H9 (cell line): ENCODE measurements around the gene SMIM36. TPM values are rescaled to one million over a fixed set of nuclear protein-coding genes. Genes with fewer than 3 reads are reported as not detected.

Source experiments
- DNase-seq: peaks from one replicate; pipeline ENCODE4 v3.0.0-alpha.2; 2017
- H2AFZ ChIP-seq: one replicate; pipeline ENCODE4 v1.6.1; 2013; ENCODE audit warnings: mild to moderate bottlenecking, low read length, control low read depth, moderate library complexity
- H2AK5ac ChIP-seq: 2 replicates; pipeline ENCODE4 v1.6.1; 2013; ENCODE audit warnings: low read length, control low read depth, mixed read lengths; ENCODE audit not compliant: insufficient read length
- H2BK120ac ChIP-seq: one replicate; pipeline ENCODE4 v1.6.1; 2013; ENCODE audit warnings: low read depth, mild to moderate bottlenecking, low read length, control low read depth, inconsistent platforms; ENCODE audit not compliant: poor library complexity, severe bottlenecking
- H2BK12ac ChIP-seq: 2 replicates; pipeline ENCODE4 v1.6.1; 2013; ENCODE audit warnings: low read length, control low read depth, mixed read lengths, low read depth; ENCODE audit not compliant: insufficient read length
- H2BK15ac ChIP-seq: 2 replicates; pipeline ENCODE4 v1.6.1; 2013; ENCODE audit warnings: low read depth, low read length, control low read depth
- H2BK20ac ChIP-seq: one replicate; pipeline ENCODE4 v1.6.1; 2013; ENCODE audit warnings: low read depth, mild to moderate bottlenecking, low read length, control low read depth, inconsistent platforms; ENCODE audit not compliant: poor library complexity, severe bottlenecking
- H2BK5ac ChIP-seq: 2 replicates; pipeline ENCODE4 v1.6.1; 2013; ENCODE audit warnings: low read length, control low read depth, mixed read lengths; ENCODE audit not compliant: insufficient read length
- H3K14ac ChIP-seq: 2 replicates; pipeline ENCODE4 v1.6.1; 2013; ENCODE audit warnings: low read length, control low read depth; ENCODE audit not compliant: insufficient read depth
- H3K18ac ChIP-seq: 2 replicates; pipeline ENCODE4 v1.6.1; 2013; ENCODE audit warnings: low read depth, mild to moderate bottlenecking, mixed read lengths, low read length, control low read depth; ENCODE audit not compliant: insufficient read length
- H3K23ac ChIP-seq: 2 replicates; pipeline ENCODE4 v1.6.1; 2013; ENCODE audit warnings: low read length, control low read depth, mixed read lengths, low read depth; ENCODE audit not compliant: insufficient read length
- H3K23me2 ChIP-seq: 2 replicates; pipeline ENCODE4 v1.6.1; 2013; ENCODE audit warnings: low read depth, mild to moderate bottlenecking, mixed read lengths, low read length, control low read depth; ENCODE audit not compliant: insufficient read length, poor library complexity, severe bottlenecking
- H3K27ac ChIP-seq: 2 replicates; pipeline ENCODE4 v1.5.1; 2013; ENCODE audit warnings: low read length, control low read depth, mixed read lengths, low read depth; ENCODE audit not compliant: insufficient read length
- H3K27me3 ChIP-seq: 2 replicates; pipeline ENCODE4 v1.6.1; 2013; ENCODE audit warnings: low read length, control low read depth, inconsistent platforms; ENCODE audit not compliant: insufficient read depth
- H3K4ac ChIP-seq: 2 replicates; pipeline ENCODE4 v1.6.1; 2013; ENCODE audit warnings: low read depth, mild to moderate bottlenecking, control low read depth, inconsistent platforms, low read length, moderate library complexity
- H3K4me1 ChIP-seq: 2 replicates; pipeline ENCODE4 v1.6.1; 2013; ENCODE audit warnings: low read length, control low read depth, inconsistent platforms; ENCODE audit not compliant: insufficient read depth
- H3K4me2 ChIP-seq: 2 replicates; pipeline ENCODE4 v1.6.1; 2013; ENCODE audit warnings: low read length, control low read depth, mixed read lengths; ENCODE audit not compliant: insufficient read length, insufficient read depth
- H3K56ac ChIP-seq: 2 replicates; pipeline ENCODE4 v1.6.1; 2013; ENCODE audit warnings: low read depth, mild to moderate bottlenecking, mixed read lengths, low read length, control low read depth; ENCODE audit not compliant: insufficient read length
- H3K79me1 ChIP-seq: 2 replicates; pipeline ENCODE4 v1.6.1; 2013; ENCODE audit warnings: low read depth, mild to moderate bottlenecking, moderate library complexity, low read length, control low read depth, inconsistent platforms; ENCODE audit not compliant: insufficient read depth, poor library complexity, severe bottlenecking
- H3K79me2 ChIP-seq: 2 replicates; pipeline ENCODE4 v1.6.1; 2013; ENCODE audit warnings: low read length, control low read depth, inconsistent platforms; ENCODE audit not compliant: insufficient read depth
- H3K9ac ChIP-seq: 2 replicates; pipeline ENCODE4 v1.6.1; 2013; ENCODE audit warnings: low read length, control low read depth, mixed read lengths; ENCODE audit not compliant: insufficient read length; ENCODE audit errors: extremely low read depth
- H3K9me3 ChIP-seq: one replicate; pipeline ENCODE4 v1.6.1; 2013; ENCODE audit warnings: low read depth, low read length, inconsistent platforms; ENCODE audit not compliant: control insufficient read depth
- H3T11ph ChIP-seq: one replicate; pipeline ENCODE4 v1.6.1; 2013; ENCODE audit warnings: mild to moderate bottlenecking, low read length, control low read depth, inconsistent platforms
- H4K20me1 ChIP-seq: one replicate; pipeline ENCODE4 v1.6.1; 2013; ENCODE audit not compliant: control insufficient read depth, insufficient read length, insufficient read depth
- H4K5ac ChIP-seq: 2 replicates; pipeline ENCODE4 v1.6.1; 2013; ENCODE audit warnings: low read depth, mild to moderate bottlenecking, mixed read lengths, low read length, control low read depth; ENCODE audit not compliant: insufficient read length
- H4K8ac ChIP-seq: replicated peaks from 2 replicates; pipeline ENCODE4 v1.6.1; 2013; ENCODE audit warnings: low read length, control low read depth, mixed read lengths, low read depth; ENCODE audit not compliant: insufficient read length
- H4K91ac ChIP-seq: 2 replicates; pipeline ENCODE4 v1.6.1; 2013; ENCODE audit warnings: low read depth, mild to moderate bottlenecking, moderate library complexity, mixed read lengths, low read length, control low read depth; ENCODE audit not compliant: insufficient read length
- H3K27ac Mint-ChIP-seq, 3 experiments: 2 replicates in 2 of 3; 3 replicates in 1 of 3; pipeline ENCODE4 v1.8.0; 2020 to 2021; ENCODE audit warnings: mixed read lengths in 3 of 3, mild to moderate bottlenecking in 1 of 3, moderate library complexity in 1 of 3
- H3K27me3 Mint-ChIP-seq: 2 replicates; pipeline ENCODE4 v1.8.0; 2021; ENCODE audit warnings: low read depth, mild to moderate bottlenecking, moderate library complexity, mixed read lengths
- H3K36me3 Mint-ChIP-seq, 3 experiments: 2 replicates in 2 of 3; 3 replicates in 1 of 3; pipeline ENCODE4 v1.8.0; 2020 to 2021; ENCODE audit warnings: low read depth in 3 of 3, mixed read lengths in 3 of 3; ENCODE audit not compliant: insufficient read depth in 1 of 3
- H3K4me1 Mint-ChIP-seq, 2 experiments: 2 replicates each; pipeline ENCODE4 v1.8.0; 2020; ENCODE audit warnings: mixed read lengths in 2 of 2
- H3K4me3 Mint-ChIP-seq, 2 experiments: 2 replicates in 1 of 2; 3 replicates in 1 of 2; pipeline ENCODE4 v1.8.0; 2020 to 2021; ENCODE audit warnings: mild to moderate bottlenecking in 2 of 2, mixed read lengths in 2 of 2, moderate library complexity in 1 of 2
- H3K9me3 Mint-ChIP-seq, 2 experiments: 2 replicates in 1 of 2; 3 replicates in 1 of 2; pipeline ENCODE4 v1.8.0; 2020; ENCODE audit warnings: mild to moderate bottlenecking in 2 of 2, mixed read lengths in 2 of 2, moderate library complexity in 1 of 2
- CTCF ChIP-seq: fragments of 200-600 bp; sonication (generic); conservative IDR thresholded peaks from 3 replicates; pipeline ENCODE4 v1.8.0; 2021; ENCODE audit warnings: antibody characterized with exemption, mild to moderate bottlenecking
- WGBS: extraction: QIAGEN DNeasy Blood & Tissue Kit; methylation state at CpG from one replicate; pipeline ENCODE4 v1.1.7; 2013; ENCODE audit warnings: missing lambda C conversion rate, low lambda C conversion rate, mixed read lengths; ENCODE audit not compliant: insufficient read length; ENCODE audit errors: extremely low coverage; 5-methylcytosine and 5-hydroxymethylcytosine counted together
- total RNA-seq: library from RNA; stranded (reverse); gene quantifications from 2 replicates; pipeline ENCODE4 v1.2.1, GENCODE V29; 2021

SMIM36 gene
- total RNA-seq, 1 experiment from 2014 or later, result not detected

- Histone ChIP-seq H3K23ac (no peak overlapping the region), H3K9ac (no peak overlapping the region), H3K4me2 (no peak overlapping the region), H4K91ac (no peak overlapping the region), H3K14ac (no peak overlapping the region), H2AFZ (no peak overlapping the region), H3K18ac (no peak overlapping the region), H3K4me1 (no peaks in the 10 kb centered on the region), H2AK5ac (no peak overlapping the region), H3K27me3 (no peaks in the 10 kb centered on the region), H3K9me3 (no peaks in the 10 kb centered on the region), H2BK12ac (no peak overlapping the region), H2BK15ac (no peak overlapping the region), H3K27ac (no peak overlapping the region), H2BK120ac (no peak overlapping the region), H3K56ac (no peak overlapping the region), H2BK5ac (no peak overlapping the region), H2BK20ac (no peak overlapping the region), H4K20me1 (no peaks in the 10 kb centered on the region), H3T11ph (no peak overlapping the region), H3K79me1 (no peaks in the 10 kb centered on the region), H3K23me2 (no peaks in the 10 kb centered on the region), H4K5ac (no peak overlapping the region), H3K79me2 (no peaks in the 10 kb centered on the region), H3K4ac (no peak overlapping the region), H4K8ac (no peak overlapping the region)
- H3K27me3 Mint-ChIP-seq, result peaks cover 13% of the 10 kb centered on the region
- peaks cover 3 to 12% of the 10 kb centered on the region in 2 experiments for H3K4me1 Mint-ChIP-seq
- no peak for DNase-seq
- H3K9me3 Mint-ChIP-seq, result no peaks in the 10 kb centered on the region; a peak in 1 of 5 replicates
- H3K36me3 Mint-ChIP-seq, result no peaks in the 10 kb centered on the region
- WGBS, result no CpG with 5 or more reads among the region's 2 CpGs
- H3K4me3 Mint-ChIP-seq, result no peak overlapping the region
- H3K27ac Mint-ChIP-seq, result no peak overlapping the region
- no peak for TF ChIP-seq CTCF
Measured at GRCh38 chr17:55426851-55427586, 84.2 kb downstream of the SMIM36 start.
